SH-SY5Y (cell line): ENCODE data around the gene HS3ST5.

ENCODE experiments used
- GATA2 ChIP-seq: IDR thresholded peaks from 2 replicates; pipeline ENCODE4 v1.6.1; 2011; ENCODE audit warnings: mild to moderate bottlenecking, low read depth, low read length
- GATA3 ChIP-seq: IDR thresholded peaks from 2 replicates; pipeline ENCODE4 v1.6.1; 2011; ENCODE audit warnings: low read depth, mild to moderate bottlenecking, low read length, moderate library complexity

HS3ST5 gene

DNA sequence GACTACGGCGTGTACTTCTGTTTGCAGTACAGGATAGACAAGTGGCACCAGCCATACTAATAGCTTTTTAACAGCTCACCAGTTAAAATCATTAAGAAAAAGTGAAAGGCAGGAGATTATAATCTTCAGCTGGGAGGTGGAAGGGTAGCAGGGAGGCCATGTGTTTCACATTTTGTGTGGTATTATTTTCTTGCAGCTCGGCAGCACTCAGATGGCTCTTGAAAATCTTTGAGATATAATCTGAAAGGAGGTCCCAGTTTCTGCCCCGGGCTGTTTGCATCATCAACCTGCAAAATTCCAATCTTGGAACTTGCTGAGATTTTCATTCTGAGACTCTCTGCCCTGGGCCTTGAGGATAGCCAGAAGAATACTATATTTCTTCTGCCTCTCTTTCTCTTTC is 284.4 kb downstream of the HS3ST5 start:
- TF ChIP-seq GATA3: peak; percentile 96
- peak; percentile 98 for TF ChIP-seq GATA2

DNA sequence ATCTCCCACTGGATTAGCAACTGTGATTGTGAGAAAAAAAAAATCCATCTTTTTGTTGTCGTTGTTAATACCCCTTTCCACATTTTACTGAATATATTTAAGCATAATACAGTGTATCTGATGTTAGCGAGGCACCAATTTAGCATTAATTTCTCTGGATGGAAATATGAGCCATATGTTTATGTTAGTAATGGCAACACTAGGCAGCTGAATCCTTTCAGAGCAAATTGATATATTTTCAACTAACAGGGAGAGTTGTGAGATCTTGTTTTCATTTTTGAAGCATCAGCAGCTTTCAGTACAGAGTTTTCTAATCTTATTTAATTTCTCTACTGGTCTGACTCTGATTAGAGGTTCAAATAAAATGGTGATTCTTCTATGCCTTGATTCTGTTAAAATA is 287.1 kb downstream of the HS3ST5 start:
- no peak for TF ChIP-seq GATA3
- no peak for TF ChIP-seq GATA2

DNA sequence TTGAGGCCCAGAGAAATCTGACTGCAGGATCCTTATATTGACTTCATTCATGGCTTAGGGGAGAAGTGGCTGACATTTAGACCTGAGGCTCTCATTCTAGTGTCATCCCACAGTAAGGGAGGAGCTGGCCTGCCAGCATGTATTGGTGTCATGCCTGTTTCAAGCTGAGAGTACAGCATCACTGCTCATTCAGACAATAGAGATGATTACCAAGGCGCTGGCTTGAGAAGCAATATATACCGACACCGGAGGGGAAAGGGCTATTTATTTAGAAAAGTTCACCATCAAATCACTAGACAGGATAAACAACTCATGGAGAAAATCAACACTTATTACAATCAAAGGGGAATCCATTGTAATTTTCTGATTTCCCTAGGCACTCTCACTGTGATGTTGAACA is 287.5 kb downstream of the HS3ST5 start:
- TF ChIP-seq GATA2 (no peak), GATA3 (no peak)

DNA sequence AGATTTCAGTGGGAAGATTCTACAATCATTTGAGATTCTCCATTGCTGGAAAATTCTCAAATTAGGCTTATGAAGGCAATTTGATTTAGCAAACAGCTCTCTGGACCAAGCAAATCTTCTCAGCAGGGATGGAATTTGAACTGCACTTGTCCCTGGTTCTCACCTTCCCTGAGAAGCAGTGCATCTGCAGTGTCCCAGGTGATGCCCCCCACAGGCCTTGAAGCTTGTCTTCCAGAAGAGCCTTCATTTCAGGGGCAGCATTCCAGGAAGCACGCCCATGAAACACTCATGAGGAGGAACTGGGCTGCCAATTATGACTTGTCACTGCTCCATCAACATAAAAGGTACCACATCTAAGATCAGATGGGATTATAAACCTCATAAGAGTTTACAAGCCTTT is 289.0 kb downstream of the HS3ST5 start:
- no peak for TF ChIP-seq GATA3
- TF ChIP-seq GATA2: no peak

DNA sequence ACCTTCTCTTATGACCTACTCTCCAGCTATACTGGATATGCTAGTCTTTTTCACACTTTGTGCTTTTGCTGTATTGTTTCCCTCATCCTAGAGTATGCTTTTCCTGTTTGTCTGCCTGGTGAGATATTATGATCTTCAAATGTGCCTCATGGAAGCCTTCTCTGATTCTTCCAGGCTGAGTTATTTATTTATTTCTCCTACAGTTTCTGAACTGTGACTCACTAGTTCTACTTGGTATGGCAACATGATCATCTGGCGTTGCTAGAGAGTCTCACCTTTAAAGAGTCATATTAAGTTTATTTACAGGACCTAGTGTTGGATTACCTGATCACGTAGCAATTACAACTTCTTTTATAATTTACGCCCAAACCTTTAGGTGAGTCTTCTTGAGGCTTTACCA is 290.7 kb downstream of the HS3ST5 start:
- TF ChIP-seq GATA3: no peak

DNA sequence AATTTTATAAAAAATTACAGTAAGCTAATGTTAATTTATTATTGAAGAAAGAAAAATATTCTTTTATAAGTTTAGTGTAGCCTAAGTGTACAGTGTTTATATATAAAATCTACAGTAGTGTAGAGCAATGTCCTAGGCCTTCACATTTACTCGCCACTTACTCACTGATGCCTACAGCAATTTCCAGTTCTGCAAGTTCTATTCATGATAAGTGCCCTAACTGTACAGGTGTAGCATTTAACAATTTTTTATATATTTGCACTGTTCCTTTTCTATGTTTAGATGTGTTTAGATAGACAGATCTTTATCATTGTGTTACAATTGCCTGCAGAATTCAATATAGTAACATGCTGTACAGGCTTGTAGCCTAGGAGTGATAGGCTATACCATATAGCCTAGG is 291.8 kb downstream of the HS3ST5 start:
- TF ChIP-seq GATA3 (no peak), GATA2 (no peak)

DNA sequence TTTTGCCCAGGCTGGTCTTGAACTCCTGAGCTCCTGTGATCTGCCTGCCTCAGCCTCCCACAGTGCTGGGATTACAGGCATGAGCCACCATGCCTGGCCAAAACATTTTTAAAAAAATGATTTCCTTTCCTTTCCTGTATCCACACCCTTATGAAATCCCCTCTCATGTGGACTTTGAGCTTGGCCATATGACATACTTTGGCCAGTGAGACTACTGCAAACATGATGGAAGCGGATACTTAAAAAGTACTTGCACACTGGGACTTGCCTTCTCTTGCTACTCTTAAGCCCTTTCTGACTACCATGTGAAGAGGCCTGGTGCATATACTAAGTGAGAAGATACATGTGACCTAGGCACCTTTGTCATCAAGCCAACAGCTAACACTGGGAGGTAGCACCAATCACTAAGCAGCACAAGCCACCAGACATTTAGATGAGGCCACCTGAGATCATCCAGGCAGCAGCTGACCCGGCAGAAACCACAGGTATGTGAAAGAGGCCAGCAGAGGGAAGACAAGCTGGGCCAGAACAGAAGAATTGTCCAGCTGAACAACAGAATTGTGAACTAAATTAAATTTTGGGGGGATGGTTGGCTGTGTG is 293.4 kb downstream of the HS3ST5 start:
- TF ChIP-seq GATA2 (no peak), GATA3 (no peak)

DNA sequence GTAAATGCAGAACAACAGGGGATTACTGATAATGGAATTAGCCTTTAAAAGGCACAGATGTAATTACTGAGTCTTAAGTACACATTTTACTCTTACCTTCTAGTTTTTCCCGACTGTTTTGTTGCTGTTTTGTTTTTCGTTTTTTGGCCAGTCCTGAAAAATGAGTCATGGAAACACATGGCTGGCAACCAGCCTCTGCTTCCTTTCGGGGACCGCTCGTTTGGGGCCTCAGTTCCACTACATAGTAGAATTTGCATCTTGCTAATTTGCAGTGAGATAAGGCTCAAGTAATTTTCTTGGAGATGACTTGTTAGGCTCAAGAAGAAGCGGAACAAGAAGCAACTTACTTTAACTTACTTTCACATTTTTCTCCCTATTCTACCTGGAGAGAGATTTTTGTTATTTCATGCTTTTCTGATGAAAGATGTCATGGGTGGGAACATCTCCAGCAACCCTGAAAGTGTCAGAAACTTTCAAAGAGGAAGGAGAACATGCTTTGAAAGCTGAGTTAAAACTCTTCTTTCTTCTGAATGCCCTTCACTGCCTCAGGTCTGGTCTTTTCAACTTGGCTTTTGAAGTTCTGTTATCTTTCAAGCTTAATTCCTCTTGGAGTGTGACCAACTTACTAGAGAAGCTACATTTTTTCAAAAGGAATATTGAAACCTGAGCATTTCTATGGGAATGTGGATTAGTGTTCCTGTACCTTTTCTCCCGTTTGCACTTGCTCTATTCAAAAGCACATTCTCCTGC is 300.4 kb downstream of the HS3ST5 start:
- TF ChIP-seq GATA2: no peak
- no peak for TF ChIP-seq GATA3

DNA sequence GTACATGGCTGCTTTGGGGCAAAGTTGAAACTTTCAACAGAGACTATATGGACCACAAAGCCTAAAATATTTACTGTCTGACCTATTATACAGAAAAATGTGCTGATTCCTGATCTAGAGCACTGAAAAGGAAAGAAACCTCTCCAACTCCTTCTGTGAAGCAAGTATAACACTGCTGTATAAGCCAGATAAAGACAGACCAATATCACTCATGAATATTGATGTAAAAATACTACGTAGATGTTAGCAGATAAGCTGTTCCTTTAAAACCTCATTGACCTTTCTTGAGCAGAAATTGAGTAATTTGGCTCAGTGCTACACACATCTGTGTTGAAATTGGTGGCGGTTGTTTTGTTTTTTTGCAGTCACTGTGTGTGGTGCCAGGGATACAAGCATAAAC is 302.0 kb downstream of the HS3ST5 start:
- TF ChIP-seq GATA3: no peak
- no peak for TF ChIP-seq GATA2

DNA sequence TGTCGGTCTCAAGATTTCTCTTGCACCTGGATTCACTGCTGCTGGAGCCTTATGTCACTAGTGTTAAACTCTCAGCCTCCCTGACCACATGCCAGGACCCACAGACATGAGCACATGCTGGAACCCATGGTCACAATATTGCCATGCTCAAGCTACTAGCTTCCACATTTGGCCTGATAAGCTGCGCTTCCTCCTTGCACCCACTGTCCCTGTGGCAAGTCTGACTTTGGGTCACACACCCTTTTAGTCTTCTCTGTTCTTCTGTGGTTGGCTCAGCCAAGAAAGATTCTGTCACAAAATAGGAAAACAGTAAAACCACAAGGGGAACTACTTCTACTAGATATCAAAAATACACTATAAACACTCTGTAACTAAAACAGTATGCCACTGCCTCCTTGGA is 303.0 kb downstream of the HS3ST5 start:
- TF ChIP-seq GATA2: no peak
- no peak for TF ChIP-seq GATA3

DNA sequence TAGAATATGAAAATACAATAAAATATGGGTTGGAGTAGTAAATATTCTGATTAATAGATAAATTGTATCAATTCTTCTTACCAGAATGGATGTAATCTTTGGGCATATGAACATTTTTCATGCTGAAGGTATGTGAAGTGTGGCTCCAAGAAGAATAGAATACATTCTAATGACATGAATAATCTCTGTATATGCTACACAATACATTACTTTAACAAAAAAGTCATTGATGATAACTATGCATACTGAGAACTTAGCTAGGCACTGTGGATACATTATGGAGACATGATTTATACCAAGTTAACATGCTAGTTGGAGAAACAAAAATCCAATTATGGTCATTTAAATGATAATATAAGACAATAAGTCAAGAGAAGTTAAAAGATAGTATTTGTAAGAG is 309.2 kb downstream of the HS3ST5 start:
- TF ChIP-seq GATA2: no peak
- no peak for TF ChIP-seq GATA3

DNA sequence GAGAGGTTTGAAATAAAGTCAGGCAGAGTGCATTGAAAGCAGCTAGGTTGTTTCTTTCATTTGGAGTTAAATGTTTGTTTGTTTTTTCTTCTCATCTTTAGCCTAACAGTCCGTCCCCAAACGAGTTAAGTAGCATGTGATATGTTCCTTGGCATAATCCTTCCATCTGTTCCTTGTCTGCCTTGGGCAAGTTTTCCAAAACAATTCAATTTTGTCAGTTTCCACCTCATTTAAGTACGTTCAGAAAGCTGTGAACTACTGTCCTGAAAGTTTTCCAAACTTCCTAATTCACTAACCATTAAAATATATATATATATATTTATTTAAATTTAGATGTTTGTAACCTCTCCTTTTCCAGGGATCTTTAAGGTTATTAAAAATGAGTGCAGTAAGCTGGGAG is 310.1 kb downstream of the HS3ST5 start:
- TF ChIP-seq GATA2: no peak
- no peak for TF ChIP-seq GATA3

DNA sequence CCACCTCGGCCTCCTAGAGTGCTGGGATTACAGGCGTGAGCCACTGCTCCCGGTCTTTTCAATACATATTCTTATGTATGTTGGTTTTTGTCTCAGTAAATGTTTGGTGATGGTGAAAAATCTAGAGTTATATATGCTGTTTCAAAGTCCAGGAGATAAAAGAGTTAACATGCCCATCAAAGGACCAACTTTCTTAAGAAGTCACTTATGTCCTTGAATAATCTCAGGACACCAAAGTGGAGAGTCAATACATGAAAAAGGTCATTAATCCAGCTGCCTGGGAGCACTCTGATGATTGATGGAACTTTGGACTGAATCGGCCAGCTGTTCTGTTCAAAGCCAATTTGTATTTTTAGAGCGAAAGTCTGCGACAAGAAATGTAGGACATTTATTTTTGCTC is 312.1 kb downstream of the HS3ST5 start:
- TF ChIP-seq GATA3: no peak
- TF ChIP-seq GATA2: no peak

DNA sequence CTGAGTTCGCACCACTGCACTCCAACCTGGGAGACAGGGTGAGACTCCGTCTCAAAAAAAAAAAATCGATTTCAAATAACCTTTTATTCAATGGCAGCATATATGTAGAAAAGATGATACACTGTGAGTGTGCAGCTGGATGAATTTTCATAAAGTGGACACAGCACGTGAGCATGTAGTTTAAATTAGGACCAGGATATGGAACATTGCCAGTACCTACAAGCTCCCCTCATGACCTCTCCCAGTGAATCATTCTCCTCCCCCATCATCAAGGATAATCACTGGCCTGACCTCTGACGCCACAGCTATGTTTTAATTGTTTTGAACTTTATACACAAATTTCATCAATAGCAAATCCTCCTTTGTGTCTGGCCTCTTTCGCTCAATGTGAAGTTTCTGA is 318.1 kb downstream of the HS3ST5 start:
- TF ChIP-seq GATA2 (no peak), GATA3 (no peak)

DNA sequence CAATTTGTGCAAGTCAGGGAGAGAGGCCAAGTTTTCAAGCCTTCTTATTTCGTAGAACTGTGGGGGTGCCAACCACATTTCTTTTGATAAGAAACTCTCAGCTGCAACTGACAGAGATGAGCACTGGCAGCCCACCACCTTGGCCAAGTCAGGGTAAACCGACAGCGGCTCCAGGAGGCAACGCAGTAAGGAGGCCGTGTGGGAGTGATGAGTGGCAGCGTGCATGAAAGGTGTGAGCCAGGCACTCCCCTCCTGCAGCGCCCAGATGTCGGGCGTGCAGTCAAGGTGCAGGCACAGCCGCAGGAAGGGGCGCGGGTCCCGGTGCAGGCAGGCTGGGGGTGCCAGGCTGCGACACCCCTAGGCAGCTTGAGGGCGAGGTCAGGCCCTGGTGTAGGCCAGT is 322.6 kb downstream of the HS3ST5 start:
- TF ChIP-seq GATA2 (no peak), GATA3 (no peak)
